ACC112 (cell line): Measurements from ENCODE around the gene TCEANC.
A peak's percentile ranks its signal among the peaks of the same experiment; 100 is the strongest.

Experiments used
- H2AFZ ChIP-seq: fragments of 200-600 bp; sonication (generic); one replicate; pipeline ENCODE4 v1.6.0; 2017; ENCODE audit warnings: antibody characterized with exemption, low read length; ENCODE audit not compliant: unreplicated experiment
- H3K27ac ChIP-seq: fragments of 200-600 bp; sonication (generic); 2 replicates; pipeline ENCODE4 v1.5.1; 2014; ENCODE audit warnings: low read depth, mild to moderate bottlenecking, antibody characterized with exemption, low read length, moderate library complexity
- H3K27me3 ChIP-seq: fragments of 200-600 bp; sonication (generic); 2 replicates; pipeline ENCODE4 v1.6.1; 2014; ENCODE audit warnings: mild to moderate bottlenecking, antibody characterized with exemption, low read length, moderate library complexity, mixed read lengths; ENCODE audit not compliant: insufficient read depth
- H3K36me3 ChIP-seq: fragments of 200-600 bp; sonication (generic); 2 replicates; pipeline ENCODE4 v1.6.1; 2016; ENCODE audit warnings: mild to moderate bottlenecking, antibody characterized with exemption, low read length, moderate library complexity, mixed read lengths; ENCODE audit not compliant: insufficient read depth
- H3K4me1 ChIP-seq: fragments of 200-600 bp; sonication (generic); one replicate; pipeline ENCODE4 v1.6.1; 2016; ENCODE audit warnings: low read length, mixed read lengths; ENCODE audit not compliant: insufficient read depth, unreplicated experiment, control insufficient read depth
- H3K4me3 ChIP-seq: fragments of 200-600 bp; sonication (generic); 2 replicates; pipeline ENCODE4 v1.5.1; 2014; ENCODE audit warnings: mild to moderate bottlenecking, low read depth, low read length
- H3K79me2 ChIP-seq: fragments of 200-600 bp; sonication (generic); one replicate; pipeline ENCODE4 v1.6.0; 2016; ENCODE audit warnings: low read length; ENCODE audit not compliant: control insufficient read depth, unreplicated experiment, insufficient read depth

TCEANC gene

DNA sequence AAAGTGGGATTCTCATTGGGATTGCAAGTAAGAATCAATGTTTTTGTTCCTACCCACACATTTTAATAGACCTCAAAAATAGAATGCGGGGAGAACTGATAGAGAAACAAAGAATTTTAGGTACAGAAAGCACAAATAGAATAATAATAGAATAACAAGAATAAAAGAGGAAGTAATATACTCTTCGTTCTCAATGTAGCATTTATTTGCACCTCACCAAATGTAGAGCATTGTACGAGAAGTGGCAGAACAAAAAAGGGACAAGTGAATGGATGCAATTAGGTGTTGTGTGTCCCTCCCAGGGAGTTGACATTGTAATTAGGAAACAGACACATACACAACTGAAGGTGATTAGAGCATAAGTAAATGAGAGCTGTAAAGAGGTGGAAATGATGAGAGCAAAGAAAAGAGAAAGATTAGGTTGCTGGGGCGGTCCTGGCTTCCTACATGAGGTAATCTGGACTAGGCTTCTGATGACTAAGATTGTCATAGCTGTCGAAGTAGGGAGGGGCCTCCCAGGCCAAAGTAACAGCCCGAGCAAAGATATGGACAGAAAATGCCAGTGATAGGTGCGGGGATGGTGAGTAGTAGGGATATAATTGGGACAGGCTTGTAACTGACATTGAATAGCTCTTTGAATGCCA lies 46.4 kb downstream of the TCEANC start:
- H3K27ac ChIP-seq: no peak overlapping the region
- H3K36me3 ChIP-seq: no peaks in the 10 kb centered on the region; the same call in 1 of the 2 replicates
- peaks cover 42% of the 10 kb centered on the region for H3K4me1 ChIP-seq
- H3K27me3 ChIP-seq: no peaks in the 10 kb centered on the region
- H3K79me2 ChIP-seq: peaks cover 92% of the 10 kb centered on the region
- H3K4me3 ChIP-seq: no peak overlapping the region
- no peak overlapping the region for H2AFZ ChIP-seq

DNA sequence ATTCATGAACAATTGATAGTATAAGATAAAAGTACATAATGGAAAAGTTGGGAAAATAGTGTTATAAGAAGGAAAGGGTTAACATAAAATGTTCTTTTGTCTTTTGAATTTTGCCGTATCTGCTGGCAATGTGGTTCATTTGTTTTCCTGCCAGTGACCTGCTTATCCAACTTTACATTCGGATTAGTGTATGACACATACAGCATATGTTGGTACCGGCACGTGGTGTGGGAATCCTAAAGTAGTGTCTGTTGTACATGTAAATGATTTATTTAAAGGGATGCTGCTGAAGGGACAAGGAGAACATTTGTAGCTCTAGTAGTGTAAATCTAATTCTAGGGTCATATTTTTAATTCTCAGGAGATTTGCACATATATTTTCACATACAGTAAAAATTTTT lies 47.4 kb downstream of the TCEANC start:
- Histone ChIP-seq H3K27ac (no peak overlapping the region), H3K27me3 (no peaks in the 10 kb centered on the region), H3K36me3 (no peaks in the 10 kb centered on the region; the same call in 1 of the 2 replicates), H2AFZ (no peak overlapping the region), H3K79me2 (peaks cover 85% of the 10 kb centered on the region), H3K4me1 (peaks cover 33% of the 10 kb centered on the region), H3K4me3 (no peak overlapping the region)

- Histone ChIP-seq H3K27me3 (no peaks in the 10 kb centered on the region), H2AFZ (no peak overlapping the region), H3K27ac (no peak overlapping the region), H3K4me3 (no peak overlapping the region), H3K4me1 (peaks cover 33% of the 10 kb centered on the region), H3K79me2 (peaks cover 78% of the 10 kb centered on the region), H3K36me3 (no peaks in the 10 kb centered on the region; the same call in 1 of the 2 replicates)
Observed at GRCh38 chrX:13702111-13702789, 49.3 kb downstream of the TCEANC start.

DNA sequence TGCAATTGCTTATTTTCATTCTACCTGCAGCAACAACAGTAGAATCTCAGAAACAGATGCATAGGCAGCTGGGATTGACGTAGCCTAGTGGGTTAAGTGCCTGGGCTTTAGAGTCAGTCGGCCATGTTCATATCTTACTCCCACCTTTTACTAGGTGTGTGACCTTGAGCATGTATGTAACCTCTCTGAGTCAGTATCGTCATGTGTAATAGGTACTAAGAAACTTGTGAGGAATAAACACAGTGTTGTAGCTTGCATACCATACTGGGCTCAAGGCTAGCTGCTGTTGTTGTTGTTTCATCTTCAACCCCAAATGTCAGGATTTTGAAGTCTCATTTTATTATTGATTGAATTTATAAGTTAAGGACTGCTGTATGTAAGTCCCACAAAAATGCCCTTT lies 50.2 kb downstream of the TCEANC start:
- no peaks in the 10 kb centered on the region for H3K27me3 ChIP-seq
- peaks cover 33% of the 10 kb centered on the region for H3K4me1 ChIP-seq
- no peaks in the 10 kb centered on the region for H3K36me3 ChIP-seq
- peaks cover 79% of the 10 kb centered on the region for H3K79me2 ChIP-seq
- H3K27ac ChIP-seq: peak overlapping the region; percentile 4; the same call in 1 of the 2 replicates
- no peak overlapping the region for H3K4me3 ChIP-seq
- no peak overlapping the region for H2AFZ ChIP-seq

- H3K4me1 ChIP-seq: peaks cover 28% of the 10 kb centered on the region
Observed at GRCh38 chrX:13703589-13703988, 50.6 kb downstream of the TCEANC start.

DNA sequence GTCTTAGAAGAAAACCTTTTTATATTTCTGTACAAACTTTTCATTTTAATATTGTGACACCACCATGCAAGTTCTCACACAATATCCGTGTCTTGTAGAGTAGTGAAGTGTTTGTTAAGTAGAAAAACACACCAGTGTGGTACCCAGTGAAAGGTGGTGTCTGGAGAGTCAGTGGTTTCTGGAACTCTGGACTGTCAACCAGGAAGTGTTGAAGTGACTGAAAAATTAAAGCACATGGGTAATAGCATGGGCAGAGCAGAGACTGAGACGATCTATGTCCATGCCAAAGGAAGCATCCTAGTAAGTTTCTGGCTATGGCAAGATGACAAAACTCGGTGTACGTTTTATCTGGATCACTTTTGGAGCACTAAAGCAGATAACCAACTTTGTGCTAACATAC lies 58.2 kb downstream of the TCEANC start:
- peaks cover 34% of the 10 kb centered on the region for H3K36me3 ChIP-seq

More at GRCh38 chrX:13703589-13703988, 50.6 kb downstream of the TCEANC start:
- Histone ChIP-seq H2AFZ (no peak overlapping the region), H3K27me3 (no peaks in the 10 kb centered on the region), H3K4me3 (no peak overlapping the region), H3K79me2 (peaks cover 76% of the 10 kb centered on the region), H3K27ac (peak overlapping the region; percentile 4; the same call in 1 of the 2 replicates), H3K36me3 (peaks cover under 1% of the 10 kb centered on the region; the same call in 1 of the 2 replicates)

More for the DNA sequence above, 58.2 kb downstream of the TCEANC start:
- Histone ChIP-seq H3K79me2 (peaks cover 35% of the 10 kb centered on the region), H3K27ac (no peak overlapping the region), H3K4me3 (no peak overlapping the region), H3K27me3 (no peaks in the 10 kb centered on the region), H3K4me1 (no peaks in the 10 kb centered on the region), H2AFZ (no peak overlapping the region)
